Activated CD4-positive, alpha-beta T cell treated with anti-CD3 and anti-CD28 coated beads, Interleukin-2, amount 10 ng/mL, durations not matched to agents 7 days and 5 days (primary cell): ENCODE results near the gene ADGRL3. TPM values are rescaled to one million over a fixed set of nuclear protein-coding genes. Genes with fewer than 3 reads are reported as not detected.
"Not testable (repeated sequence)": the region's sequence is repeated elsewhere in the genome, so short reads cannot be mapped to it uniquely, and the experiment has no call there.

Experiments used
- CTCF ChIA-PET: fragments of 350-600 bp; sonication (Branson Sonifier 250); formaldehyde crosslinking; loops from one replicate; lab custom pipeline; 2021; ENCODE audit warnings: antibody characterized with exemption; lab: Charles Lee
- POLR2A ChIA-PET: fragments of 350-600 bp; sonication (Branson Sonifier 250); formaldehyde crosslinking; loops from one replicate; lab custom pipeline; 2021; ENCODE audit warnings: antibody characterized with exemption; lab: Charles Lee
- DNase-seq: peaks from one replicate; pipeline ENCODE4 v3.0.0-alpha.2; 2020
- H3K27ac Mint-ChIP-seq: one replicate; pipeline ENCODE4 v1.8.0; 2021; ENCODE audit warnings: mild to moderate bottlenecking, moderate library complexity, mixed read lengths
- H3K27me3 Mint-ChIP-seq: one replicate; pipeline ENCODE4 v1.8.0; 2021; ENCODE audit warnings: mixed read lengths
- H3K36me3 Mint-ChIP-seq: one replicate; pipeline ENCODE4 v1.8.0; 2021; ENCODE audit warnings: low read depth, mixed read lengths
- H3K4me1 Mint-ChIP-seq: one replicate; pipeline ENCODE4 v1.8.0; 2021; ENCODE audit warnings: mixed read lengths
- H3K4me3 Mint-ChIP-seq: one replicate; pipeline ENCODE4 v1.8.0; 2021; ENCODE audit warnings: mild to moderate bottlenecking, moderate library complexity, mixed read lengths
- H3K9me3 Mint-ChIP-seq: one replicate; pipeline ENCODE4 v1.8.0; 2021; ENCODE audit warnings: mixed read lengths
- total RNA-seq, 2 experiments: library from RNA; stranded (reverse); gene quantifications; one replicate each; pipeline ENCODE4 v1.2.3, GENCODE V29; 2021

Gene ADGRL3
- total RNA-seq, 2 experiments from 2014 or later: not detected

DNA sequence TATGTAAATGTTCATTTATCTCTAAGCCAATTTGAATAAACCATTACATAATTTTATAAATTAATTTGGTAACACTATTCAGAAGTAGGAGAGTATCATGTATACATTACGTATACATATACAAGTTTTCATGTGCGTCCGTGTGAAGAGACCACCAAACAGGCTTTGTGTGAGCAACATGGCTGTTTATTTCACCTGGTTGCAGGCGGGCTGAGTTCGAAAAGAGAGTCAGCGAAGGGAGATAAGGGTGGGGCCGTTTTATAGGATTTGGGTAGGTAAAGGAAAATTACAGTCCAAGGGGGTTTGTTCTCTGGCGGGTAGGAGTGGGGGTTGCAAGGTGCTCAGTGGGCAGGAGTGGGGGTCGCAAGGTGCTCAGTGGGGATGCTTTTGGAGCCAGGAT, 564.0 kb downstream of the ADGRL3 start:
- DNase-seq, H3K36me3 Mint-ChIP-seq, H3K27ac Mint-ChIP-seq, H3K27me3 Mint-ChIP-seq, H3K4me3 Mint-ChIP-seq, H3K4me1 Mint-ChIP-seq, CTCF ChIA-PET, POLR2A ChIA-PET: not testable (repeated sequence)
- peaks cover 17% of the 10 kb centered on the region for H3K9me3 Mint-ChIP-seq

DNA sequence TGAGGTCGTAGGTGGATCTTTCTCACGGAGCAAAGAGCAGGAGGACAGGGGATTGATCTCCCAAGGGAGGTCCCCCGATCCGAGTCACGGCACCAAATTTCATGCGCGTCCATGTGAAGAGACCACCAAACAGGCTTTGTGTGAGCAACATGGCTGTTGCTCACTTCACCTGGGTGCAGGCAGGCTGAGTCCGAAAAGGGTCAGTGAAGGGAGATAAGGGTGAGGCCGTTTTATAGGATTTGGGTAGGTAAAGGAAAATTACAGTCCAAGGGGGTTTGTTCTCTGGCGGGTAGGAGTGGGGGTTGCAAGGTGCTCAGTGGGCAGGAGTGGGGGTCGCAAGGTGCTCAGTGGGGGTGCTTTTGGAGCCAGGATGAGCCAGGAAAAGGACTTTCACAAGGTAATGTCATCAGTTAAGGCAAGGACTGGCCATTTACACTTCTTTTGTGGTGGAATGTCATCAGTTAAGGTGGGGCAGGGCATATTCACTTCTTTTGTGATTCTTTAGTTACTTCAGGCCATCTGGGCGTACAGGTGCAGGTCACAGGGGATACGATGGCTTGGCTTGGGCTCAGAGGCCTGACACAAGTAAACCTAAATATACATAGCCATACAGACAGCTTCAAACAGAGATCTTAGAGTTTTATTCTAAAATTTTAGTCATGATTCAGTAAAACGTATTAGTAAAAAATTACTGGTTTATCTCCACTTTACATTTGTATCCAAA, 569.5 kb downstream of the ADGRL3 start:
- H3K9me3 Mint-ChIP-seq, CTCF ChIA-PET, H3K27ac Mint-ChIP-seq, H3K4me3 Mint-ChIP-seq, H3K36me3 Mint-ChIP-seq, DNase-seq, H3K27me3 Mint-ChIP-seq, H3K4me1 Mint-ChIP-seq, POLR2A ChIA-PET: not testable (repeated sequence)

DNA sequence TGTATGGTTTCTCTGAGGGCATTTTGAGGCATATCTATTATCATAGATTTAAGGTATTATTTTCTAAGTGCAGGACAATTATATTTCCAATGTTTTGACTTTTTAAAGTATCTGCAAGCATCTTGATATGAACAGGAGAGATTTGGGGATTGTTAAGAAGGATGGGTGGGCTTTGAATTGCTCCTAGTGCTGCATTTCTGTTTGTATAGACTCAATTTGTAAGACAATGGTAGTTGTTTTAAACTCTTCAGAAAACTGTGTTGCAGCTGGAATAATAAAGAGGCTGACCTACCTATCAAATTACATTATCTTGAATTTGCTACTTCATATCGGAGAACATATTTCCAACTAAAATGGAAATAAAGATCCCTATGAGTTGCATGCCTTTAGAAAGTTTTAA, 570.3 kb downstream of the ADGRL3 start:
- H3K4me3 Mint-ChIP-seq: no peak overlapping the region
- CTCF ChIA-PET: no interaction called here
- POLR2A ChIA-PET: no interaction called here
- H3K36me3 Mint-ChIP-seq: no peaks in the 10 kb centered on the region
- no peaks in the 10 kb centered on the region for H3K4me1 Mint-ChIP-seq
- no peak for DNase-seq
- H3K9me3 Mint-ChIP-seq: peaks cover 9% of the 10 kb centered on the region
- H3K27me3 Mint-ChIP-seq: no peaks in the 10 kb centered on the region
- H3K27ac Mint-ChIP-seq: no peak overlapping the region

DNA sequence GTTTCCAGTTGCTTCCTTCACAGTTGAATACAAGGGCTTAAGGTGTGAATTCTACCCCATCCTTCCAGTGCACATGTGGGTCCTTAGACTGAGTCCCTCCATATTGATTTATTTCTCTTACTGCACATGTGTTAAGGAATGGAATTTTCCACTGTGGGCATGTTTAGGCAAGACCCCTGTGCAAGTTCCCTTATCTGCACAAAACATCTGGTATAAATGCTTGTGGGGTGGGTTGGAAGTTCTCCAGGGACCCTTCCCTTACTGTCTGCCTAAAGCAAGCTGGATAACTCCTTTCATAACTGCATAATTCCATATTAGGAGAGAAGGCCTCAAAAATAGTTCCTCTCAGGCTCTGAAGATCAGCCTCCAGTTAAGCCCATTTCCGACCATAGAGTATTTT, 570.9 kb downstream of the ADGRL3 start:
- H3K4me1 Mint-ChIP-seq: no peaks in the 10 kb centered on the region
- no peaks in the 10 kb centered on the region for H3K27me3 Mint-ChIP-seq
- no peak overlapping the region for H3K4me3 Mint-ChIP-seq
- CTCF ChIA-PET: no interaction called here
- H3K36me3 Mint-ChIP-seq: no peaks in the 10 kb centered on the region
- POLR2A ChIA-PET: no interaction called here
- peaks cover 9% of the 10 kb centered on the region for H3K9me3 Mint-ChIP-seq
- H3K27ac Mint-ChIP-seq: no peak overlapping the region
- DNase-seq: no peak

DNA sequence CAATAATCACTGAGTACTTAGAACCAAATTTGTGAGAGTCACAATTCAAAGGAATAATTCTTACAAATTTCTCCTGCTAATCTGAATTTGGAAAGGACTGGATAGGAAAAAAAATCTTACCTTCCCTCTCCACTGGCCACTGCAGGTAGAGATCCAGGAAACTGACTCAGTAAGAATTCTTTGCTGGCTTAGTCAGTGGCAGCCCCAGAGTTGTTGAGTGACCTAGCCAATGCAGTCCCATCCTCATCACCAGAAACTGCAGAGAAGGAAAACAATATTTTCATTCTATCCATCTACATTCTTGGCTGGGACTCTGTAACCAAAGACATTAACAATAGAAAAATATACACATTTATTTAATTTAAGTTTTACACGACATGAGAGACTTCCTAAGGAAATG, 572.0 kb downstream of the ADGRL3 start:
- no peaks in the 10 kb centered on the region for H3K36me3 Mint-ChIP-seq
- H3K27me3 Mint-ChIP-seq: no peaks in the 10 kb centered on the region
- ChIA-PET CTCF (no interaction called here), POLR2A (no interaction called here)
- no peak for DNase-seq
- peaks cover 7% of the 10 kb centered on the region for H3K9me3 Mint-ChIP-seq
- no peak overlapping the region for H3K27ac Mint-ChIP-seq
- H3K4me1 Mint-ChIP-seq: no peaks in the 10 kb centered on the region
- H3K4me3 Mint-ChIP-seq: no peak overlapping the region

- no peaks in the 10 kb centered on the region for H3K36me3 Mint-ChIP-seq
- H3K4me1 Mint-ChIP-seq: no peaks in the 10 kb centered on the region
- ChIA-PET CTCF (no interaction called here), POLR2A (no interaction called here)
- no peak overlapping the region for H3K27ac Mint-ChIP-seq
- no peak for DNase-seq
- H3K9me3 Mint-ChIP-seq: no peaks in the 10 kb centered on the region
- H3K27me3 Mint-ChIP-seq: no peaks in the 10 kb centered on the region
- H3K4me3 Mint-ChIP-seq: no peak overlapping the region
Observed at GRCh38 chr4:61773655-61774245, 573.6 kb downstream of the ADGRL3 start.

- CTCF ChIA-PET: no interaction called here
- POLR2A ChIA-PET: no interaction called here
- no peak for DNase-seq
- Mint-ChIP-seq H3K27me3 (no peaks in the 10 kb centered on the region), H3K27ac (no peak overlapping the region), H3K9me3 (peaks cover 6% of the 10 kb centered on the region), H3K4me1 (no peaks in the 10 kb centered on the region), H3K4me3 (no peak overlapping the region), H3K36me3 (no peaks in the 10 kb centered on the region)
Observed at GRCh38 chr4:61782133-61782532, 582.0 kb downstream of the ADGRL3 start.

GRCh38 chr4:61783050-61783449, 582.9 kb downstream of the ADGRL3 start:
- peaks cover 6% of the 10 kb centered on the region for H3K9me3 Mint-ChIP-seq

GRCh38 chr4:61785761-61786160, 585.6 kb downstream of the ADGRL3 start:
- H3K9me3 Mint-ChIP-seq: no peaks in the 10 kb centered on the region
- DNase-seq: no peak
- no peaks in the 10 kb centered on the region for H3K36me3 Mint-ChIP-seq
- no peaks in the 10 kb centered on the region for H3K4me1 Mint-ChIP-seq
- no peak overlapping the region for H3K4me3 Mint-ChIP-seq
- H3K27me3 Mint-ChIP-seq: no peaks in the 10 kb centered on the region
- POLR2A ChIA-PET: no interaction called here
- CTCF ChIA-PET: no interaction called here
- no peak overlapping the region for H3K27ac Mint-ChIP-seq

More at GRCh38 chr4:61783050-61783449, 582.9 kb downstream of the ADGRL3 start:
- Mint-ChIP-seq H3K4me3 (no peak overlapping the region), H3K27ac (no peak overlapping the region), H3K27me3 (no peaks in the 10 kb centered on the region), H3K36me3 (no peaks in the 10 kb centered on the region), H3K4me1 (no peaks in the 10 kb centered on the region)
- DNase-seq: no peak
- ChIA-PET CTCF (no interaction called here), POLR2A (no interaction called here)

DNA sequence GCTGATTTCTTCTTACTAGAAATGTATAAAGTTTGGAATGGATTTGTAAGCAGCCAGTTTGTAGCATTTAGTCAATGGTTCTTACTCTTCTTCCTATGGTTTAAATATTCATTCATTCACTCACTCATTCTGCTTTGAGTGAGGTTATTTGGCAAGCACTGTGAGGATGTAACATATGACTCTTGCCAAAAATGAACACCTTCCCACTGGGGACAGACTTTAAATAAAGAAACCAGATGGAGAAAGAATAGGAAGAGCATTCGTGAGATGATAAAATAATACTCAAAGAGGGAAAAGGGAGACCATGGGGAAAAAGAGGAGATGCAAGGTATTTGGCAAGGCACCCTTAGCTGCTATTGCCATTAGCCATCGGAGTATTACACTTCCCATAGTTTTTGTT, 586.1 kb downstream of the ADGRL3 start:
- H3K9me3 Mint-ChIP-seq: no peaks in the 10 kb centered on the region
- no peak for DNase-seq
- H3K4me1 Mint-ChIP-seq: no peaks in the 10 kb centered on the region
- H3K27me3 Mint-ChIP-seq: no peaks in the 10 kb centered on the region
- H3K4me3 Mint-ChIP-seq: no peak overlapping the region
- no peak overlapping the region for H3K27ac Mint-ChIP-seq
- ChIA-PET CTCF (no interaction called here), POLR2A (no interaction called here)
- no peaks in the 10 kb centered on the region for H3K36me3 Mint-ChIP-seq

DNA sequence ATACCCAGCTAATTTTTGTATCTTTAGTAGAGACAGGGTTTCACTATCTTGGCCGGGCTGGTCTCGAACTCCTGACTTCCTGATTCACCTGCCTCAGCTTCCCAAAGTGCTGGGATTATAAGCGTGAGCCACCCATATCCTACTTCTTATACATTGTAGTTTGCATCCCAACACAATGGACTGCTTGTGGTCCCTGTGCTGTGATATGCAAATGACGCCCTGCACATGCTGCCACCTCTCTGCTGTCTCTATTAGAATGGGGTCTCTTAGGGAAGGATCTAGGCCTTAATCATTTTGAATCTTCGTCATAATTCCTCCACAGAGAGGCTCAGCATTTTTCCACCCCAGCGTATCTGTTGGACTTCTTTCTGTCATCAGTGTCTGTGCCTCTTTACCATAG, 595.9 kb downstream of the ADGRL3 start:
- H3K36me3 Mint-ChIP-seq: no peaks in the 10 kb centered on the region
- H3K4me1 Mint-ChIP-seq: no peaks in the 10 kb centered on the region
- ChIA-PET POLR2A (no interaction called here), CTCF (no interaction called here)
- DNase-seq: no peak
- no peak overlapping the region for H3K4me3 Mint-ChIP-seq
- H3K27me3 Mint-ChIP-seq: no peaks in the 10 kb centered on the region
- H3K9me3 Mint-ChIP-seq: peaks cover 6% of the 10 kb centered on the region
- no peak overlapping the region for H3K27ac Mint-ChIP-seq

- no peaks in the 10 kb centered on the region for H3K27me3 Mint-ChIP-seq
- no peaks in the 10 kb centered on the region for H3K36me3 Mint-ChIP-seq
- no peak for DNase-seq
- H3K4me3 Mint-ChIP-seq: no peak overlapping the region
- ChIA-PET POLR2A (no interaction called here), CTCF (no interaction called here)
- no peaks in the 10 kb centered on the region for H3K4me1 Mint-ChIP-seq
- no peak overlapping the region for H3K27ac Mint-ChIP-seq
- peaks cover 3% of the 10 kb centered on the region for H3K9me3 Mint-ChIP-seq
Observed at GRCh38 chr4:61799794-61800193, 599.7 kb downstream of the ADGRL3 start.

DNA sequence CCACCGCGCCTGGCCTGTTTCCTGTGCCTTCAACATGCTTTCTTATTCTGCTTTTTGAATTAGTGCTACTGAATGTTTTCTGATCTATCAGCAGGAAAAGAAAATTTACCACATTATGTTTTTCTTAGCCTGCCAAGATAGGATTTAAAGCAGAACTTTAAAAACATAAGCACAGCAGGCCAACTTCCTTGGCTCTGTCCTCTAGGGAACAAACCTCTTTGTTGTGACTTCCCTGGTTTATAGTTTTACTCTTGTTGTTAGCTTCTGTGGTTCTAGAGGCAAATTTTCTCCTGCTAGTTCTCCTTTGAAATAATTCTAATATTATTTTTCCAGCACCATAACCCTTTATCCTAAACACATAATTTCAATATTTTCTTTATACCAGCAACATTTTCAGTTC, 605.1 kb downstream of the ADGRL3 start:
- H3K27me3 Mint-ChIP-seq: no peaks in the 10 kb centered on the region
- peaks cover 3% of the 10 kb centered on the region for H3K9me3 Mint-ChIP-seq
- no peaks in the 10 kb centered on the region for H3K36me3 Mint-ChIP-seq
- no peak overlapping the region for H3K4me3 Mint-ChIP-seq
- no peak overlapping the region for H3K27ac Mint-ChIP-seq
- CTCF ChIA-PET: no interaction called here
- POLR2A ChIA-PET: no interaction called here
- DNase-seq: no peak
- no peaks in the 10 kb centered on the region for H3K4me1 Mint-ChIP-seq

DNA sequence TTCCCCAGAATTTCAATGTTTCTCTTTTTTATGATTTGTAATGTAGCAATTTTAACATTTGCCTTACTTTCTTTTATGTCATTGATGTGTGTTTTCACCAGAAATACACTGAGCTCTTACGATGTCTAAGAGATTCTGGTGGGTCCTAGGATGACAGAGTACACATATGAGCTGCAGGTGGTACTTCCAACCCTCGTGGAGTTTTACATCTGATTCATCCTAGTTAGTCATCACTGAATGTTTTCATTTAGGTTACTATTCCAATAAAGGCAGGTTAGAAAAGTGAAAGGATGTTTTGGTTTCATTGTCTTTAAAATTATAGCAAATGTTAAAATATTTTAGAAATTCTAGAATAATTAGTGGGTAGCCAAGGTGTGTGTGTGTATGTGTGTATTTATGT, 605.9 kb downstream of the ADGRL3 start:
- no peaks in the 10 kb centered on the region for H3K4me1 Mint-ChIP-seq
- no peak overlapping the region for H3K27ac Mint-ChIP-seq
- CTCF ChIA-PET: no interaction called here
- no peaks in the 10 kb centered on the region for H3K27me3 Mint-ChIP-seq
- no peak overlapping the region for H3K4me3 Mint-ChIP-seq
- POLR2A ChIA-PET: no interaction called here
- H3K36me3 Mint-ChIP-seq: no peaks in the 10 kb centered on the region
- no peak for DNase-seq
- peaks cover 3% of the 10 kb centered on the region for H3K9me3 Mint-ChIP-seq
